ENCODE results near the gene RPL10. TPM values are rescaled to one million over a fixed set of nuclear protein-coding genes. Genes with fewer than 3 reads are reported as not detected.

The RPL10 gene
- polyA plus RNA-seq, 1 donor from 2014 or later, result 3,689 TPM

DNA sequence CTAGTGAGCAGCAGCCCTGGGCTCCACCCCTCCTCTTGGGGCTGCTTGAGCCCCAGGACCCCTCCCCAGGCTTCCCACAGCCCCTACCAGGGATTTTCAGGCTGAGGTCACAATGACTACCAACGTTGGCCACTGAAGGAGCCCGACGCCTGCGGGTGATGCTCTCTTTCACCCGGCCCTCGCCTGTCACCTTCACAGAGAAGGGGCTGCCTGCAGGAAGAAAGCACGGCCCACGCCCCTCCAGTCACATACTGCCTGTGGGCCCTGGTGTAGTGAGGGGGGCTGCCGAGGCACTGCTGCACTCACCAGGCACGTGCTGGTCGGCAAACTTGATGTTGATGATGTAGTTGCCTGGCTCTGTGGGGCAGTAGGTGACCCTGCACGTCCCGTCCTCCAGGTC, 45.7 kb upstream of the RPL10 start:
- Histone ChIP-seq H3K9me3 (ENCODE audit: low read length) (no peaks in the 10 kb centered on the region), H3K27ac (ENCODE audit: low read length) (no peak overlapping the region), H4K20me1 (ENCODE audit: insufficient read depth) (no peaks in the 10 kb centered on the region), H3K4me3 (ENCODE audit: low read length) (no peak overlapping the region), H3K36me3 (ENCODE audit: insufficient read depth, low read length) (no peaks in the 10 kb centered on the region), H3F3A (ENCODE audit: insufficient read depth, low read length, poor library complexity, severe bottlenecking) (no peaks in the 10 kb centered on the region), H3K27me3 (ENCODE audit: insufficient read depth, low read depth, low read length) (no peaks in the 10 kb centered on the region), H3K4me2 (ENCODE audit: low read length) (no peak overlapping the region), H3K79me2 (replicated peaks; ENCODE audit: insufficient read depth, low read length) (no peaks in the 10 kb centered on the region), H3K9ac (ENCODE audit: low read length) (no peak overlapping the region), H3K9me2 (ENCODE audit: insufficient read depth, low read length) (no peaks in the 10 kb centered on the region), H2AFZ (ENCODE audit: low read depth, low read length) (no peak overlapping the region)
- TF ChIP-seq EP300 (conservative IDR thresholded peaks at IDR 0.05; ENCODE audit: poor library complexity, severe bottlenecking) (no peak), REST (IDR thresholded peaks at IDR 0.05; ENCODE audit: borderline replicate concordance) (no peak), EZH2 (IDR thresholded peaks at IDR 0.05; ENCODE audit: borderline replicate concordance, insufficient read depth, low read length, poor library complexity, severe bottlenecking) (no peak), POLR2AphosphoS5 (IDR thresholded peaks at IDR 0.05) (no peak), RAD21 (conservative IDR thresholded peaks at IDR 0.05) (no peak), CTCF (IDR thresholded peaks at IDR 0.05; ENCODE audit: poor library complexity, severe bottlenecking) (no peak), TAF1 (IDR thresholded peaks at IDR 0.05; ENCODE audit: low read depth) (no peak), MXI1 (conservative IDR thresholded peaks at IDR 0.05; ENCODE audit: poor library complexity, severe bottlenecking) (no peak), SMC3 (conservative IDR thresholded peaks at IDR 0.05; ENCODE audit: poor library complexity) (no peak)

DNA sequence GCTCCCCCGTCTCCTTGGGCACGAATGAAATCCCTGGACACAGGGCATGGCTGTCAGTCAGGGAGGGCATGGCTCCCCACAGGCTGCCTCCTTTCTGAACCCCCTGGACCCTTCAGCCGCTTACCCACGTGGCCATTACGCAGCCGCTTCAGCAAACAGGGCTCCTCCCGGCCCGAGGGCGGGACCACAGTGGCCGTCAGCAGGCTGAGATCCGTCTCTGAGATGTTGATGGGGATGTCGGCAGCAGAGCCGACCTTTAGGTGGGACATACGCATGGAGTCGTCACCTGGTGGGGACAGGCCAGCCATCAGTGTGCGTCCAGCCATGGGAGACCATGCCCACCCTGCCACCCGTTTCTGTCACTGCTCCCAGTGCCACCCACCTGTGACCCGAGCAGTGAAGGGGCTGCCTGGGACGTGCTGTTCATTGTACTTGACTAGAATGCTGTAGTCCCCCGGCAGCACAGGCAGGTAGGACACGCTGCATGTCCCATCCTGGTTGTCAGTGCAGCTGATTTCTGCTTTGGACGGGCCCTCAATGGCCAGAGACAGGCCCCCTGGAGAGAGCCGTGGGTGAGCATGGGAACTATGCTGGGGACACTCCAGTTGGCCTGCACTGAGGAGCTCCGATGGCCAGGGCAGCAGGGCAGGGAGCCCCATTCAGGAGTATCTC, 44.9 kb upstream of the RPL10 start:
- no peaks in the 10 kb centered on the region for H3K36me3 ChIP-seq (ENCODE audit: insufficient read depth, low read length)
- no peaks in the 10 kb centered on the region for H3K27me3 ChIP-seq (ENCODE audit: insufficient read depth, low read depth, low read length)
- H3K79me2 ChIP-seq (replicated peaks; ENCODE audit: insufficient read depth, low read length), result no peaks in the 10 kb centered on the region
- H3K4me2 ChIP-seq (ENCODE audit: low read length), result no peak overlapping the region
- H2AFZ ChIP-seq (ENCODE audit: low read depth, low read length), result no peak overlapping the region
- H3K27ac ChIP-seq (ENCODE audit: low read length), result no peak overlapping the region
- no peak overlapping the region for H3K9ac ChIP-seq (ENCODE audit: low read length)
- H3K9me3 ChIP-seq (ENCODE audit: low read length), result no peaks in the 10 kb centered on the region
- no peaks in the 10 kb centered on the region for H3K9me2 ChIP-seq (ENCODE audit: insufficient read depth, low read length)
- H4K20me1 ChIP-seq (ENCODE audit: insufficient read depth), result no peaks in the 10 kb centered on the region
- no peak overlapping the region for H3K4me3 ChIP-seq (ENCODE audit: low read length)
- TF ChIP-seq MXI1 (conservative IDR thresholded peaks at IDR 0.05; ENCODE audit: poor library complexity, severe bottlenecking) (no peak), TAF1 (IDR thresholded peaks at IDR 0.05; ENCODE audit: low read depth) (no peak), REST (IDR thresholded peaks at IDR 0.05; ENCODE audit: borderline replicate concordance) (no peak), EZH2 (IDR thresholded peaks at IDR 0.05; ENCODE audit: borderline replicate concordance, insufficient read depth, low read length, poor library complexity, severe bottlenecking) (no peak), EP300 (conservative IDR thresholded peaks at IDR 0.05; ENCODE audit: poor library complexity, severe bottlenecking) (no peak), SMC3 (conservative IDR thresholded peaks at IDR 0.05; ENCODE audit: poor library complexity) (no peak), POLR2AphosphoS5 (IDR thresholded peaks at IDR 0.05) (no peak), RAD21 (conservative IDR thresholded peaks at IDR 0.05) (no peak), CTCF (IDR thresholded peaks at IDR 0.05; ENCODE audit: poor library complexity, severe bottlenecking) (no peak)
- H3F3A ChIP-seq (ENCODE audit: insufficient read depth, low read length, poor library complexity, severe bottlenecking), result no peaks in the 10 kb centered on the region

All from neural cell (in vitro differentiated cells).